ENCODE data around the gene GSTM4. TPM values are rescaled to one million over a fixed set of nuclear protein-coding genes. Genes with fewer than 3 reads are reported as not detected.

GSTM4 gene
- total and polyA plus RNA-seq, 2 of the 8 experiments (the other 6 are each of a cell fraction or from before 2014, with no cell fraction given) = 11.3 to 31.4 TPM

DNA sequence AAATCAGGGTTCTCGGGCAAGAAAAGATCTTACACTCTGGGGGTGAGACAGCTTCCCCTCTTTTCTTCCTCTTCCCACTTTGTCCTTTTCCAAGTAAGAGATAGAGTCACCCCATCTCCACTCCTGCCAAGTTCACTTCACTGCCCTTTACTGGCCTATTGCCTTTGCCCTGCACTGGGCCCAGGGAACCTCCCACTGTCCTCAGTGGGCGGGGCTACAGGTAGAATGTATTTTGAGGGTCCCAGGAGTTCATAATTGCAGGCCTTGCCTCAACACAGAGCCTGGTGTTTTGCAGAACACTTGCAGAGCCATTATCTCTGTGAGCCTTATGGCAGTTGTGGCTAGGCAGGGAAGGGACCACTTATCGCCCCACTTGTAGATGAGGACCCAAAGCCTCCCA lies 33.0 kb upstream of the GSTM4 start (continued):
- TF ChIP-seq BRCA1 (IDR thresholded peaks at IDR 0.05; ENCODE audit: low read depth, low read length) = no peak
- TF ChIP-seq, protein P1, sequence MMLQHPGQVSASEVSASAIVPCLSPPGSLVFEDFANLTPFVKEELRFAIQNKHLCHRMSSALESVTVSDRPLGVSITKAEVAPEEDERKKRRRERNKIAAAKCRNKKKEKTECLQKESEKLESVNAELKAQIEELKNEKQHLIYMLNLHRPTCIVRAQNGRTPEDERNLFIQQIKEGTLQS (IDR thresholded peaks at IDR 0.05; ENCODE audit: insufficient read depth, low read depth, low read length) = no peak
- TF ChIP-seq, protein P2, sequence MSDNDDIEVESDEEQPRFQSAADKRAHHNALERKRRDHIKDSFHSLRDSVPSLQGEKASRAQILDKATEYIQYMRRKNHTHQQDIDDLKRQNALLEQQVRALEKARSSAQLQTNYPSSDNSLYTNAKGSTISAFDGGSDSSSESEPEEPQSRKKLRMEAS (IDR thresholded peaks at IDR 0.05) = no peak
- TF ChIP-seq NRF1 (IDR thresholded peaks at IDR 0.05; ENCODE audit: low read depth, low read length) = no peak
- TF ChIP-seq SRF (IDR thresholded peaks at IDR 0.05; ENCODE audit: low read depth, low read length) = no peak
- no peak for TF ChIP-seq FOSL1 (IDR thresholded peaks at IDR 0.05; ENCODE audit: insufficient read depth, low read depth, low read length)
